IMR-90 (cell line): ENCODE measurements around the gene HPN. TPM values are rescaled to one million over a fixed set of nuclear protein-coding genes. Genes with fewer than 3 reads are reported as not detected.

ENCODE experiments used
- ATAC-seq: fragments of 200-7000 bp; cut with Tn5 transposase; 2 replicates; pipeline ENCODE4 v1.9.1; 2020; ENCODE audit warnings: low read depth, mild to moderate bottlenecking, moderate library complexity
- BruUV-seq: library from RNA; stranded (reverse); fragments of 400-500 nt; replicated peaks from 2 replicates; lab custom pipeline; 2021; lab: Mats Ljungman, UMichigan
- CTCF ChIA-PET: fragments of 300-600 bp; formaldehyde crosslinking; extraction: SDS; loops from one replicate; lab custom pipeline; 2021; ENCODE audit warnings: antibody characterized with exemption; lab: Yijun Ruan, JAX
- POLR2A ChIA-PET: fragments of 300-600 bp; sonication (Branson Sonifier 250); formaldehyde crosslinking; loops from one replicate; lab custom pipeline; 2022; ENCODE audit warnings: antibody characterized with exemption; ENCODE audit not compliant: unreplicated experiment; lab: Charles Lee
- DNase-seq: peaks from one replicate; pipeline ENCODE4 v3.0.0; 2013
- H2AFZ ChIP-seq: replicated peaks from 2 replicates; pipeline ENCODE3; 2013; ENCODE audit warnings: low read length, mild to moderate bottlenecking; ENCODE audit not compliant: poor library complexity
- H2AK5ac ChIP-seq: 2 replicates; pipeline ENCODE4 v1.6.1; 2013; ENCODE audit warnings: low read depth, low read length, inconsistent platforms
- H2AK9ac ChIP-seq: replicated peaks from 2 replicates; pipeline ENCODE3; 2013; ENCODE audit warnings: mild to moderate bottlenecking, low read depth, low read length, moderate library complexity; ENCODE audit not compliant: poor library complexity
- H2BK120ac ChIP-seq: 2 replicates; pipeline ENCODE4 v1.6.1; 2013; ENCODE audit warnings: low read depth, low read length, inconsistent platforms
- H2BK15ac ChIP-seq: 3 replicates; pipeline ENCODE4 v1.6.1; 2013; ENCODE audit warnings: low read depth, low read length, inconsistent platforms
- H2BK20ac ChIP-seq: 2 replicates; pipeline ENCODE4 v1.6.1; 2013; ENCODE audit warnings: low read depth, mild to moderate bottlenecking, inconsistent platforms, low read length, moderate library complexity
- H2BK5ac ChIP-seq: 2 replicates; pipeline ENCODE4 v1.6.1; 2013; ENCODE audit warnings: mild to moderate bottlenecking, low read depth, low read length, inconsistent platforms; ENCODE audit not compliant: poor library complexity, severe bottlenecking
- H3K14ac ChIP-seq: replicated peaks from 2 replicates; pipeline ENCODE4 v1.6.1; 2013; ENCODE audit warnings: low read depth, low read length, inconsistent platforms
- H3K18ac ChIP-seq: 2 replicates; pipeline ENCODE4 v1.6.1; 2013; ENCODE audit warnings: low read depth, low read length, control low read depth
- H3K23ac ChIP-seq: 2 replicates; pipeline ENCODE4 v1.6.1; 2013; ENCODE audit warnings: low read depth, low read length, inconsistent platforms
- H3K27ac ChIP-seq: 2 replicates; pipeline ENCODE4 v1.5.1; 2013; ENCODE audit warnings: mild to moderate bottlenecking, control low read depth, low read length; ENCODE audit not compliant: insufficient read depth
- H3K27me3 ChIP-seq: 2 replicates; pipeline ENCODE4 v1.6.1; 2013; ENCODE audit warnings: low read length; ENCODE audit not compliant: control insufficient read depth, insufficient read depth
- H3K36me3 ChIP-seq: 2 replicates; pipeline ENCODE4 v1.6.1; 2013; ENCODE audit warnings: low read length, mixed read lengths; ENCODE audit not compliant: control insufficient read depth, insufficient read depth
- H3K4ac ChIP-seq: 2 replicates; pipeline ENCODE4 v1.6.1; 2013; ENCODE audit warnings: low read depth, low read length, inconsistent platforms
- H3K4me1 ChIP-seq: 2 replicates; pipeline ENCODE4 v1.6.1; 2013; ENCODE audit warnings: low read length, mixed read lengths; ENCODE audit not compliant: control insufficient read depth, insufficient read depth
- H3K4me2 ChIP-seq: 2 replicates; pipeline ENCODE4 v1.6.1; 2013; ENCODE audit warnings: low read depth, mild to moderate bottlenecking, control low read depth, low read length, moderate library complexity
- H3K4me3 ChIP-seq: 2 replicates; pipeline ENCODE4 v1.5.1; 2013; ENCODE audit warnings: low read depth, mild to moderate bottlenecking, control low read depth, low read length, moderate library complexity; ENCODE audit not compliant: insufficient read depth
- H3K56ac ChIP-seq: 2 replicates; pipeline ENCODE4 v1.6.1; 2013; ENCODE audit warnings: low read length, inconsistent platforms; ENCODE audit not compliant: insufficient read depth; ENCODE audit errors: extremely low read depth
- H3K79me1 ChIP-seq, 2 experiments: 2 replicates each; pipeline ENCODE4 v1.6.1; 2013; ENCODE audit warnings: low read length in 2 of 2, inconsistent platforms in 1 of 2, low read depth in 1 of 2
- H3K9ac ChIP-seq: 2 replicates; pipeline ENCODE4 v1.6.1; 2013; ENCODE audit warnings: low read depth, low read length, control low read depth
- H3K9me1 ChIP-seq: 2 replicates; pipeline ENCODE4 v1.6.1; 2013; ENCODE audit warnings: low read length, inconsistent platforms; ENCODE audit not compliant: insufficient read depth
- H3K9me3 ChIP-seq: 2 replicates; pipeline ENCODE4 v1.6.1; 2013; ENCODE audit warnings: low read length; ENCODE audit not compliant: control insufficient read depth, insufficient read depth
- H4K20me1 ChIP-seq: 2 replicates; pipeline ENCODE4 v1.6.1; 2013; ENCODE audit warnings: low read length, inconsistent platforms; ENCODE audit not compliant: insufficient read depth
- H4K5ac ChIP-seq: 2 replicates; pipeline ENCODE4 v1.6.1; 2013; ENCODE audit warnings: mild to moderate bottlenecking, low read depth, low read length, control low read depth
- H4K8ac ChIP-seq, 2 experiments: 2 replicates each; pipeline ENCODE4 v1.6.1; 2013; ENCODE audit warnings: low read depth in 2 of 2, low read length in 2 of 2, control low read depth in 1 of 2, inconsistent platforms in 1 of 2
- H4K91ac ChIP-seq: 2 replicates; pipeline ENCODE4 v1.6.1; 2013; ENCODE audit warnings: low read depth, low read length, inconsistent platforms; ENCODE audit not compliant: insufficient read depth
- CEBPB ChIP-seq: IDR thresholded peaks from 2 replicates; pipeline ENCODE4 v1.6.1; 2012; ENCODE audit warnings: low read depth, low read length, improper control_type of control experiment
- CHD1 ChIP-seq: IDR thresholded peaks from 2 replicates; pipeline ENCODE4 v1.6.1; 2012; ENCODE audit warnings: low read depth, low read length, improper control_type of control experiment
- FOS ChIP-seq: fragments of 150-350 bp; IDR thresholded peaks from 2 replicates; pipeline ENCODE4 v1.6.1; 2016; ENCODE audit warnings: low read depth, low read length
- MAFK ChIP-seq: IDR thresholded peaks from 2 replicates; pipeline ENCODE4 v1.6.1; 2012; ENCODE audit warnings: low read depth, low read length, improper control_type of control experiment
- MXI1 ChIP-seq: IDR thresholded peaks from 2 replicates; pipeline ENCODE4 v1.6.1; 2012; ENCODE audit warnings: low read depth, mild to moderate bottlenecking, low read length, moderate library complexity, borderline replicate concordance
- POLR2A ChIP-seq: IDR thresholded peaks from 2 replicates; pipeline ENCODE4 v1.6.1; 2012; ENCODE audit warnings: mild to moderate bottlenecking, low read depth, low read length
- RAD21 ChIP-seq: IDR thresholded peaks from 2 replicates; pipeline ENCODE4 v1.6.1; 2012; ENCODE audit warnings: low read length, improper control_type of control experiment
- RCOR1 ChIP-seq: IDR thresholded peaks from 2 replicates; pipeline ENCODE4 v1.6.1; 2012; ENCODE audit warnings: mild to moderate bottlenecking, low read length, improper control_type of control experiment; ENCODE audit not compliant: insufficient replicate concordance
- RFX5 ChIP-seq: IDR thresholded peaks from 2 replicates; pipeline ENCODE4 v1.8.0; 2012; ENCODE audit warnings: low read depth, mild to moderate bottlenecking, low read length, moderate library complexity
- SMC3 ChIP-seq: fragments of 150-350 bp; IDR thresholded peaks from 2 replicates; pipeline ENCODE4 v1.6.1; 2016; ENCODE audit warnings: low read depth, mild to moderate bottlenecking, antibody characterized with exemption, low read length, moderate library complexity
- WGBS, 2 experiments: methylation state at CpG; one replicate each; pipeline versions ENCODE4 v1.1.5 to v1.1.7; 2013; ENCODE audit warnings: missing lambda C conversion rate in 2 of 2; ENCODE audit not compliant: insufficient read length in 1 of 2; ENCODE audit errors: extremely low coverage in 2 of 2; 5-methylcytosine and 5-hydroxymethylcytosine counted together
- dilution Hi-C: fragments of 300-500 bp; cut with HindIII; formaldehyde crosslinking; loops from one replicate; pipeline ENCODE4 v1.14.3; 2018; ENCODE audit warnings: low sequenced_read_pairs; ENCODE audit not compliant: unreplicated experiment
- in situ Hi-C: fragments of 300-500 bp; cut with MboI; formaldehyde crosslinking; loops from 3 replicates; pipeline ENCODE4 v1.14.3; 2019; ENCODE audit warnings: low sequenced_read_pairs, inconsistent platforms, mixed read lengths
- intact Hi-C: fragments of 100-400 bp; cut with micrococcal nuclease; formaldehyde crosslinking; loops from 2 replicates; pipeline ENCODE4 v1.10.0; 2022
- polyA plus RNA-seq, 3 experiments: library from polyadenylated mRNA; depleted of rRNA; stranded (reverse); fragments of >200 nt; gene quantifications; 2 replicates each; pipeline ENCODE4 v1.2.3, GENCODE V29; 2012; ENCODE audit warnings: low replicate concordance in 1 of 3
- total RNA-seq: library from RNA; depleted of rRNA; stranded (reverse); fragments of >200 nt; gene quantifications from 2 replicates; pipeline ENCODE4 v1.2.3, GENCODE V29; 2012
- TF ChIP-seq, protein P1 (sequence below): conservative IDR thresholded peaks from 2 replicates; pipeline ENCODE4 v1.5.1; 2012; ENCODE audit warnings: mild to moderate bottlenecking, low read depth, low read length, improper control_type of control experiment
- TF ChIP-seq, protein P2 (sequence below): fragments of 150-350 bp; IDR thresholded peaks from 2 replicates; pipeline ENCODE4 v1.6.1; 2017; ENCODE audit warnings: mild to moderate bottlenecking, antibody characterized with exemption, low read length, low read depth
- TF ChIP-seq, protein P3 (sequence below): fragments of 150-350 bp; IDR thresholded peaks from 2 replicates; pipeline ENCODE4 v1.6.1; 2016; ENCODE audit warnings: low read depth, mild to moderate bottlenecking, low read length, moderate library complexity, borderline replicate concordance

Gene HPN
- total and polyA plus RNA-seq, 2 of the 4 experiments (the other 2 are of a cell fraction), result not detected

DNA sequence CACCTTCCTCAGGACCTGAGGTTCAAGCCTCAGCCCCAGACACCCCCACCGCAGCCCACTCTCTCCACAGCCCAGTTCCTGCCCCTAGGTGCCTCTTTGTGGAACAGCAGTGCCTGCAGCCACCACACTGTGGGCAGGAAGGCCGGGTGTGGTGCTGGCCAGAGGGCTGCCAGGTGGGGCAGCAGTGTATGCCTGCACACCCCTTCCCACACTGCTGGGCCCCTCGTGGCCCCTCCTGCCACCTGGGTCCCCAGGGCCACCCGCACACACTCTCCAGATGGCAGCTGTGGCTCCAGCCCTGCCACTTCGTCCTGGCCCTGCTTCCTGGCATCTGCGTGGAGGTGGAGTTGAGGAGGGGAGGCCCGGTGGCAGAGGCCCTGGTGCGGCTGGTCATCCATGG lies 35.1 kb downstream of the HPN start:
- dilution Hi-C loops (no loop called here), in situ Hi-C loops (no loop called here), intact Hi-C loops (no loop called here)
- Histone ChIP-seq H4K5ac (no peak overlapping the region), H3K9me1 (no peaks in the 10 kb centered on the region), H3K56ac (no peak overlapping the region), H3K4me3 (no peak overlapping the region), H3K4me1 (no peaks in the 10 kb centered on the region), H3K36me3 (no peaks in the 10 kb centered on the region), H2BK20ac (no peak overlapping the region), H4K20me1 (no peaks in the 10 kb centered on the region), H4K8ac (no peak overlapping the region), H2AK9ac (no peak overlapping the region), H3K27me3 (peaks cover 12% of the 10 kb centered on the region), H3K4me2 (no peak overlapping the region), H2AK5ac (no peak overlapping the region), H3K14ac (no peak overlapping the region), H2AFZ (no peak overlapping the region), H2BK15ac (no peak overlapping the region), H2BK5ac (no peak overlapping the region), H4K91ac (no peak overlapping the region), H3K4ac (no peak overlapping the region), H3K18ac (no peak overlapping the region), H3K23ac (no peak overlapping the region), H3K27ac (no peak overlapping the region), H2BK120ac (no peak overlapping the region), H3K9me3 (no peaks in the 10 kb centered on the region), H3K79me1 (no peaks in the 10 kb centered on the region), H3K9ac (no peak overlapping the region)
- TF ChIP-seq SMC3 (no peak), CEBPB (no peak), MAFK (no peak), RAD21 (no peak), FOS (no peak), RFX5 (no peak), POLR2A (no peak), RCOR1 (no peak), CHD1 (no peak), MXI1 (no peak)
- TF ChIP-seq, protein P1, sequence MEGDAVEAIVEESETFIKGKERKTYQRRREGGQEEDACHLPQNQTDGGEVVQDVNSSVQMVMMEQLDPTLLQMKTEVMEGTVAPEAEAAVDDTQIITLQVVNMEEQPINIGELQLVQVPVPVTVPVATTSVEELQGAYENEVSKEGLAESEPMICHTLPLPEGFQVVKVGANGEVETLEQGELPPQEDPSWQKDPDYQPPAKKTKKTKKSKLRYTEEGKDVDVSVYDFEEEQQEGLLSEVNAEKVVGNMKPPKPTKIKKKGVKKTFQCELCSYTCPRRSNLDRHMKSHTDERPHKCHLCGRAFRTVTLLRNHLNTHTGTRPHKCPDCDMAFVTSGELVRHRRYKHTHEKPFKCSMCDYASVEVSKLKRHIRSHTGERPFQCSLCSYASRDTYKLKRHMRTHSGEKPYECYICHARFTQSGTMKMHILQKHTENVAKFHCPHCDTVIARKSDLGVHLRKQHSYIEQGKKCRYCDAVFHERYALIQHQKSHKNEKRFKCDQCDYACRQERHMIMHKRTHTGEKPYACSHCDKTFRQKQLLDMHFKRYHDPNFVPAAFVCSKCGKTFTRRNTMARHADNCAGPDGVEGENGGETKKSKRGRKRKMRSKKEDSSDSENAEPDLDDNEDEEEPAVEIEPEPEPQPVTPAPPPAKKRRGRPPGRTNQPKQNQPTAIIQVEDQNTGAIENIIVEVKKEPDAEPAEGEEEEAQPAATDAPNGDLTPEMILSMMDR, result no peak
- TF ChIP-seq, protein P2, sequence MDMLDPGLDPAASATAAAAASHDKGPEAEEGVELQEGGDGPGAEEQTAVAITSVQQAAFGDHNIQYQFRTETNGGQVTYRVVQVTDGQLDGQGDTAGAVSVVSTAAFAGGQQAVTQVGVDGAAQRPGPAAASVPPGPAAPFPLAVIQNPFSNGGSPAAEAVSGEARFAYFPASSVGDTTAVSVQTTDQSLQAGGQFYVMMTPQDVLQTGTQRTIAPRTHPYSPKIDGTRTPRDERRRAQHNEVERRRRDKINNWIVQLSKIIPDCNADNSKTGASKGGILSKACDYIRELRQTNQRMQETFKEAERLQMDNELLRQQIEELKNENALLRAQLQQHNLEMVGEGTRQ, result no peak
- TF ChIP-seq, protein P3, sequence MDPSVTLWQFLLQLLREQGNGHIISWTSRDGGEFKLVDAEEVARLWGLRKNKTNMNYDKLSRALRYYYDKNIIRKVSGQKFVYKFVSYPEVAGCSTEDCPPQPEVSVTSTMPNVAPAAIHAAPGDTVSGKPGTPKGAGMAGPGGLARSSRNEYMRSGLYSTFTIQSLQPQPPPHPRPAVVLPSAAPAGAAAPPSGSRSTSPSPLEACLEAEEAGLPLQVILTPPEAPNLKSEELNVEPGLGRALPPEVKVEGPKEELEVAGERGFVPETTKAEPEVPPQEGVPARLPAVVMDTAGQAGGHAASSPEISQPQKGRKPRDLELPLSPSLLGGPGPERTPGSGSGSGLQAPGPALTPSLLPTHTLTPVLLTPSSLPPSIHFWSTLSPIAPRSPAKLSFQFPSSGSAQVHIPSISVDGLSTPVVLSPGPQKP, result no peak
- ATAC-seq (no peak), DNase-seq (no peak)
- no TSS peak for BruUV-seq
- 60% methylated on average over 1 of the region's 8 CpGs; no CpG with 5 or more reads in 1 of the 2 experiments for WGBS, 2 experiments
- ChIA-PET POLR2A (no interaction called here), CTCF (no interaction called here)
